ENCODE results near the gene CYP26C1. TPM values are rescaled to one million over a fixed set of nuclear protein-coding genes. Genes with fewer than 3 reads are reported as not detected.

Gene CYP26C1
- total and polyA plus RNA-seq, 2 of the 4 experiments (the other 2 are of a cell fraction): 0.02 TPM; not detected in 1

DNA sequence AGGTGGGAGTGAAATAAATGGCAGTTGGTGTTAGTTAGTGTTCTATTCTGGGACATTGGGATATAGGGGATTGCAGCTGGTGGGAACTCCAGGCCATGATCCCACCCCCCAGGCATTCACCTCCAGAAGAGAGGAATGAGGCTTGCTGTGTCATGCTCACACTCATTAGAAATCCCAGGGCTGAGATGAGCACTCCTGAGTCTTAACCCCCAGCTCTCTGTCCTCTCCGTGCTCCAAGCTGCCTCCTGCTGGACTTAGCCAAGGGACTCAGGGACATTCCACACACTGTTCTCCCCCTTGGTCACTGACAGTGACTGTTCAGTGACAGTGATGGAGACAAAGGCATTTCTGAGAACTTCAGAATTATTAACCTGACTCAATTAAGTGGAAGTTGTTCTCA is 34.6 kb downstream of the CYP26C1 start:
- intact Hi-C loops (cut with micrococcal nuclease) (no loop called here), in situ Hi-C loops (cut with MboI; ENCODE audit: low sequenced_read_pairs) (no loop called here), dilution Hi-C loops (cut with HindIII; ENCODE audit: low sequenced_read_pairs, unreplicated experiment) (no loop called here)
- Histone ChIP-seq H3K4me1 (ENCODE audit: control insufficient read depth, insufficient read depth, low read length) (no peaks in the 10 kb centered on the region), H4K20me1 (ENCODE audit: insufficient read depth, low read length) (no peaks in the 10 kb centered on the region), H2AK9ac (replicated peaks; ENCODE audit: low read depth, low read length, poor library complexity) (no peak overlapping the region), H3K9ac (ENCODE audit: low read depth, low read length) (no peak overlapping the region), H3K9me1 (ENCODE audit: insufficient read depth, low read length) (no peaks in the 10 kb centered on the region; the same call in 1 of the 2 replicates), H3K36me3 (ENCODE audit: control insufficient read depth, insufficient read depth, low read length) (no peaks in the 10 kb centered on the region), H3K27ac (ENCODE audit: insufficient read depth, low read length) (no peak overlapping the region), H3K14ac (replicated peaks; ENCODE audit: low read depth, low read length) (no peak overlapping the region), H2BK15ac (ENCODE audit: low read depth, low read length) (no peak overlapping the region), H2BK120ac (ENCODE audit: low read depth, low read length) (no peak overlapping the region), H3K27me3 (ENCODE audit: control insufficient read depth, insufficient read depth, low read length) (peaks cover 10% of the 10 kb centered on the region), H3K4me2 (ENCODE audit: low read depth, low read length) (no peak overlapping the region), H3K79me1 (ENCODE audit: low read depth in 1 of 2, low read length in 2 of 2) (no peaks in the 10 kb centered on the region), H4K5ac (ENCODE audit: low read depth, low read length) (no peak overlapping the region), H3K23ac (ENCODE audit: low read depth, low read length) (no peak overlapping the region), H3K4me3 (ENCODE audit: insufficient read depth, low read depth, low read length) (no peak overlapping the region), H4K91ac (ENCODE audit: insufficient read depth, low read depth, low read length) (no peak overlapping the region), H4K8ac (ENCODE audit: low read depth in 2 of 2, low read length in 2 of 2) (no peak overlapping the region), H2AK5ac (ENCODE audit: low read depth, low read length) (no peak overlapping the region), H3K56ac (ENCODE audit: extremely low read depth, insufficient read depth, low read length) (no peak overlapping the region), H3K9me3 (ENCODE audit: control insufficient read depth, insufficient read depth, low read length) (no peaks in the 10 kb centered on the region), H2BK20ac (ENCODE audit: low read depth, low read length) (no peak overlapping the region), H2BK5ac (ENCODE audit: low read depth, low read length, poor library complexity, severe bottlenecking) (no peak overlapping the region), H2AFZ (replicated peaks; ENCODE audit: low read length, poor library complexity) (no peak overlapping the region), H3K4ac (ENCODE audit: low read depth, low read length) (no peak overlapping the region), H3K18ac (ENCODE audit: low read depth, low read length) (no peak overlapping the region)
- ChIA-PET CTCF (no interaction called here), POLR2A (ENCODE audit: unreplicated experiment) (no interaction called here)
- no CpG with 5 or more reads among the region's 1 CpG for WGBS, 2 experiments (ENCODE audit: extremely low coverage in 2 of 2, insufficient read length in 1 of 2)
- BruUV-seq (replicated peaks): no TSS peak
- DNase-seq (no peak), ATAC-seq (ENCODE audit: low read depth) (no peak)
- TF ChIP-seq RAD21 (IDR thresholded peaks at IDR 0.05; ENCODE audit: low read length) (no peak), MAFK (IDR thresholded peaks at IDR 0.05; ENCODE audit: low read depth, low read length) (no peak), RFX5 (IDR thresholded peaks at IDR 0.05; ENCODE audit: low read depth, low read length) (no peak), NFE2L2 (IDR thresholded peaks at IDR 0.05; ENCODE audit: low read depth, low read length) (no peak), MXI1 (IDR thresholded peaks at IDR 0.05; ENCODE audit: borderline replicate concordance, low read depth, low read length) (no peak), CEBPB (IDR thresholded peaks at IDR 0.05; ENCODE audit: low read depth, low read length) (no peak), FOS (IDR thresholded peaks at IDR 0.05; ENCODE audit: low read depth, low read length) (no peak), BHLHE40 (IDR thresholded peaks at IDR 0.05; ENCODE audit: low read depth, low read length) (no peak), POLR2A (IDR thresholded peaks at IDR 0.05; ENCODE audit: low read depth, low read length) (no peak), RCOR1 (IDR thresholded peaks at IDR 0.05; ENCODE audit: insufficient replicate concordance, low read length) (no peak), MAZ (IDR thresholded peaks at IDR 0.05; ENCODE audit: borderline replicate concordance, low read depth, low read length) (no peak)
- TF ChIP-seq, protein P1, sequence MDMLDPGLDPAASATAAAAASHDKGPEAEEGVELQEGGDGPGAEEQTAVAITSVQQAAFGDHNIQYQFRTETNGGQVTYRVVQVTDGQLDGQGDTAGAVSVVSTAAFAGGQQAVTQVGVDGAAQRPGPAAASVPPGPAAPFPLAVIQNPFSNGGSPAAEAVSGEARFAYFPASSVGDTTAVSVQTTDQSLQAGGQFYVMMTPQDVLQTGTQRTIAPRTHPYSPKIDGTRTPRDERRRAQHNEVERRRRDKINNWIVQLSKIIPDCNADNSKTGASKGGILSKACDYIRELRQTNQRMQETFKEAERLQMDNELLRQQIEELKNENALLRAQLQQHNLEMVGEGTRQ (IDR thresholded peaks at IDR 0.05; ENCODE audit: low read depth, low read length): no peak
